Central memory CD4-positive, alpha-beta T cell (primary cell): ENCODE data around the gene RNASEL.
A peak's percentile ranks its signal among the peaks of the same experiment; 100 is the strongest.

Source experiments
- DNase-seq: peaks from one replicate; pipeline ENCODE4 v3.0.0; 2022

Gene RNASEL

DNA sequence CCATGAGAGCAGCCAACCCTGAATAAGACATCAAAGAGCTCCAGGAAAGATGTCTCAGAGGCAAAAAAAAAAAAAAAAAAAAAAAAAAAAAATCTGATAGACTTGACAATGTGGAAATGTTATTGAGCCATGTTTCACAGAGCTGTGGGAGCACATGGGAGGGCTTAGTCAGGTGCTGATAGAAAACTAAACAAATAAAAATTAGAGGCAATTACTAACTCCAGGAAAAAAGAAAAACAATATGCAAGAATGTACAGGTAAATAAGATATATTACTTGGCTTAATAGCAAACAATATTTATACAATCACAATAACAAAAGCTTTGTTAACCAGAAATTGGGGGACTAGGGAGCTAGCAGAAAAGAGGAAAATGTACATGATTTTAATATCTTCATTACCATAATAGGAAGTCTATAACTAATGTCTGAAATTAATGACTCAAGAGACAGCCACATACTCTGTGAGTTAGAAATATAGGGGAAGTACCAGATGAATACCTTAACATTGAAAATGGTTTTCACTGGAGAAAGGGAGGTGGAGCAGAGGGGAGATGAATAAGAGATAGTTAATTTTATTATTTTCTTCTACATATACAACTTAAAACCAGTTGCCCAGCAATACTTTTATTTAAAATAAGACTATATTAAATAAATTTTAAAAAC is 32.0 kb upstream of the RNASEL start:
- DNase-seq = no peak

- DNase-seq = no peak
These were observed 28.8 kb upstream of the RNASEL start for GRCh38 chr1:182617734-182618351.

DNA sequence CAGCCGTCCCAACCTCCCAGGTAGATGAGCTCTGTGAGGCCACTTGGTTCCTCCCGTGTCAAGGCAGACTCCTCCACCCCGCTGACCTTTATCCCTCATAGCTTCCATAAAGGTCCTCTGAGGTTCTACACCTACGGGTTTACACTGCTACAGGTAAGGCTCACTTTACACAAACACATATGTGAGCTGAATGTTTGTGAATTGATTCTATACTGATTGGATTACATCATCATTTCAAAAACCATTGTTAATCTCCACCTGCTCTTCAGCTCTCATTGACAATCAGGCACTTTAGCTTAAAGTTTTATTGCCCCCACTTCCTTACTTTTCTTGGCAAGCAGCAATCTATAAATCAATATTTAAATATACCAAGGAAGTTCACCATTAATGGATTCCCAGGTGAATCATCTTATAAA is 28.0 kb upstream of the RNASEL start:
- no peak for DNase-seq

- DNase-seq = peak; percentile 97
These were observed 27.3 kb upstream of the RNASEL start for GRCh38 chr1:182616130-182617013.

DNA sequence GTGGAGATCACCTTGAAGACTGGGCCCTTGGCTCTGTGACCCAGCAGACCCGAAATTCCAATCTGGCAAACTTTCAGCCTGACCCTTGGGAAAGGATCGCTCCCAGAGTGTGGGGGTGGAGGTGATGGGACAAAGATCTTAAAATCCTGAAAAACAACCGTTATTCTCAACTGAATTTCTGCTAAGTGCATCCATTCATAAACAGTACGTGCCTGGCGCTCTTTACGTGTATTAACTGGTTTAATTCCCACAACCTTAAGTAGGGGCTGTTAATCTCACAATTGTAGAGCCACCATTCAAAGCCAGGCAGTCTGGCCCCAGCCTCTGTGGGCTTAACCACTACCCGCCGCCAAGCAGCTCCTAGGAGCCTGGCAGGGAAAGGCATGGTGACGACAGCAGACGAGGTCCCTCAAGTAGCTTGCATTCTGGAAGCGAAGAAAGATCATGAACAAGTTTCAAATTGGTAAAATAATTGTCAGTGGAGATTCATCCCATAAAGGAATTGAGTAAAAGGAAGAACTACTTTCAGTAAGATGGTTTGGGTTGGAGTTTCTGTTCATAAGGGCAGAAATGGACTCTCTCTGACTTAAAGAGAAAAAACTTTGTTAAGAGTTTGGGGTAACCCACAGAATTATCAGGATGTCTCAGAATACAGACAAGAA is 26.5 kb upstream of the RNASEL start:
- DNase-seq = no peak

GRCh38 chr1:182614796-182615454 is 25.9 kb upstream of the RNASEL start:
- DNase-seq = peak; percentile 42

DNA sequence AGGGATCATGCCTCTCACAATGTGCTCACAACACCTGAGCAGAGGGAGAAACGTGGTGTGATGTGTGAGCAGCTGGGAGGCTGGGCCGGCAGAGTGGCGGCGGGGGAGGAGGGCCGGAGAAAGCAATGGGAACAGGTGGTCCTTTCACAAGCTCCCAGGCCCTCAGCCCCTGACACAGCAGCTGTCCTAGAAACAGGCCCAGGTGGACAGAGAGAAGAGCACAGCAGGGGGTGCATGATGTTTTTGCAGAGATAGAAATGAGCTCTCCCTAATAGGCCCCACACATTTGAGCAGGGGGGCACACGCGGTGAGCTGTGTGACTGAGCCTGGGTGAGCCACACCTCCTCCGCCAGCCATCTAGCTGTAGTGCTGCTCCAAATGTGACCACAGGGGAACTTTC is 22.7 kb upstream of the RNASEL start:
- DNase-seq = no peak

DNA sequence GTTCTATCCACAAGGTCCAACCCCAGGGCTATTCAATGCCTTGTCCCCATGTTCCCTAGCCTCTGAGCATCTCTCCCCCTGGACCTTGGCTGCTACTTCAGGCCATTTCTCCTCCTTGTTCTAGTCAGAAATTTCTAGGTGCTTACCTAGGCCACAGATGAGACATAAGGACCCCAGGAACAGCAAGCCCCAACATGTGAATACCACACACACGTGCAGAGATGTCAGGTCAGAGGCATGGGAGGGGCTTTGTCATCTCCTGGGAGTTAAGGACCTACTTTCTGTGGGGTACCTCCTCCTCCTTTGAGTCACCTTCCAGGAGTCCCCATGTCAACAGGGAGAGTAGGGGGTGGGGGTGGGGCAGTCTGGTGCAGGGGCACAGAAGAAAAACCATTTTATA is 22.3 kb upstream of the RNASEL start:
- no peak for DNase-seq

- DNase-seq = no peak
These were observed 21.6 kb upstream of the RNASEL start for GRCh38 chr1:182610606-182611194.

DNA sequence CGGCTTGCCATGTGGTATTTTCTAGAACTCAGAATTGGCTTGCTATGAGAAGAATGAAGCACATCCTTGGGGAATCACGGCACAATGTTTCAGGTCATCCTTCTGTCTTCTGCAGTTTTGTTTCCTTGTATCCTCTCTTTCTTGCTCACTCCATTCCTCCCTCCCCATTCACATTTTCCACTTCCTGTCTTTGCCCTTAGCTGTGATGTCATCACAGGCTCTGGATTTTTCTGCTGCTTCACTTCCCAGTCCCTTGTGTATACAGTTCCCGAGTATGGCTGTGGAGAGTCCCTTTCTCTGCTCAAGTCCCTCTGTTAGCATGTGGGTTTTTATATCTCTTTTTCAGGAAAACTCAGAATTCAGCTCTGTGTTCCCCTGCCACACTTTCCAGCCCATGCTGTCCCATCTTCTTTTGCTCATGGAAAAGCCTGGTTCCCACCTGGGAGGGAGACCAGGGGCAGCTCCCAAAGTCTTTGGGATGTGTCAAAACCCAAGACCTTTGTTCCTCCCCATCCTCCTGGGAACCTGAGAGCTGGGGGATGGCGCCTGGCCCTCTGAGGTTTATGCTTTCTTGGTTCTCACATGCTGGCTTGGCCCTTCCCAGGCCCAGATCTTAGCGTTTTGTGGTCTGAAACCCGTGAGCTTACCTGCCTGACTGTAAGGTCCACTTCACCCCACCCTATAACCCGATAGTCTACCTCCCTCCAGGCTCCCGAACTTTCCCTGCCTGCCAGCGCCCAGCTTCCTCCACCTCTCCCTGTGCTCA is 20.0 kb upstream of the RNASEL start:
- DNase-seq = no peak

GRCh38 chr1:182608236-182608635 is 19.2 kb upstream of the RNASEL start:
- DNase-seq = no peak

GRCh38 chr1:182607566-182607965 is 18.5 kb upstream of the RNASEL start:
- no peak for DNase-seq

GRCh38 chr1:182604175-182605164 is 15.4 kb upstream of the RNASEL start, which contains the start of gene RGS16:
Gene RGS16 (minus strand): TSS chr1:182604389. CDS start chr1:182604259, 130 bp downstream.
- DNase-seq = peak; percentile 84

GRCh38 chr1:182603646-182604174 is 14.7 kb upstream of the RNASEL start:
- no peak for DNase-seq

DNA sequence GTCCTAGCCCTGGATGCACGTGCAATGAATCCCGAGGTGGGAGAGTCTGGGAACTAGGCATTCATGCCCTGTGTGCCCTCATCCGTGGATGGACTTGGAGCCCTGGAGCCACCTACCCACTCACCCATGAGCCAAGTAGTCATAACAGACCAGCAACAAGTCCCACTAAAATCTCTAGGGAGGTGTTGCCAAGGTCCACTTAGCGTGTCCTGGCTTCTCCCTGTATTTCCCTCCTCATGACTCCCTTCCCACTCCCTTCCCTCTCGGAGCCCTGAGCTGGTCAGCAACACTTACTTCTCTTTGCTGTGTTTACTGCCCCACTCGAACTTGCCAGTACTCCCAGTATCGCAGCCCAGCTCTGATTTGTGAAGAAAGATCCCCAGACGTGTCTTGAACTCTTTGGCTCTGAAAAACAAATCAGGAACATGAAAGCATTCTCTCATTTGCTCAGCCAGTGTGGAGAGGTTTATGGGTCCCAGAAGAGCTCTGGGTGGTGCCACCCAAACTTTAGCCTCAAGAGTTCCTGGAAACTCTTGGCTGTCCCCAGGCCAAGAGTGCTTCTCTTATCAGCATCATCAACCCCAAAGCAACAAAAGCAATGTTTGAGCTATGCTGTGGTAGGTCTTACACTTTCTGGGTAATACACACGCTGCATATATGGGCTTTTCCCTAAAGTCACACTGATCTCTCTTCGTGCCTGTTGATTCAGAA is 14.0 kb upstream of the RNASEL start:
- DNase-seq = peak; percentile 44

DNA sequence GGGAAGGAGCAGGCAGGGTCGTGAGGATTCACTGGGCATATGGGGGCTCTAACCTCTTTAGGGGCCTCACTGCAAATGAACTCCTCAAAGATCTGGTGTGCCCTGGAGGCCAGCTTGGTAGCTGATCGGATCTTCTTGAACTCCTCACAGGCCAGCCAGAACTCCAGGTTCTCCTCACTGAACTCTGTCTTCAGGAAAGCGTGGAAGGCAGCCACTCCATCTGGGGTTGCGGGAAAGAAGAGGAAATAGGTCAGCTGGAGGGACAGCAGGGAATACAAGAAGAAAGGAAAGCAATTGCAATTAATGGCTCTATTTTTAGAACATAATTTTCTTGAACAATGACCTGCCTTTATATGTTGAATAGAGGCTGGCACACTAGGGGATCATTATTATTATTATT is 12.9 kb upstream of the RNASEL start:
- DNase-seq = no peak

DNA sequence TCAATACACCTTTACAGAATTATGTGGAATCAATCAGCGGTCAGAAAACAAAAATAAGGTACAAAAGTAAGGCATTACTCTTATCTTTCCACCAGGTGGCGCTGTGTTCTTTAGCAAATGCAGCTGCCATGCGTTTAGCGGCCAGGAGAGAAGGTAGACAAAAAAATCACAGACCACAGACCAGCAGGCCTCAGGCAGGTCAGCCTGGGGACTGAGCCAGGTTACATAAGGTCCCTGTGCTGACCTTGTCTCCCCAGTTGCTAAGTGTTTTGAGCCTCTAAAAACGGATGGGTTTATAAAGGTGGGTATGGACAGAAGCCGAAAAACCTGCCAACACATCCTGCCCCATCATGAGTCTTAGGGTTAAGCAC is 12.3 kb upstream of the RNASEL start:
- peak; percentile 71 for DNase-seq

GRCh38 chr1:182600745-182601415 is 11.8 kb upstream of the RNASEL start:
- no peak for DNase-seq
